Smooth muscle cell (in vitro differentiated cells): Measurements from ENCODE around the gene CNOT6. TPM values are rescaled to one million over a fixed set of nuclear protein-coding genes. Genes with fewer than 3 reads are reported as not detected.

ENCODE experiments used
- DNase-seq: peaks from one replicate; lab custom pipeline; 2025; ENCODE audit not compliant: unreplicated experiment; lab: John Stamatoyannopoulos, UW
- H2AFZ ChIP-seq: fragments of 200-600 bp; sonication (generic); 2 replicates; pipeline ENCODE4 v1.6.0; 2016; ENCODE audit warnings: antibody characterized with exemption, low read depth, mild to moderate bottlenecking
- H3F3A ChIP-seq: fragments of 200-600 bp; sonication (generic); 2 replicates; pipeline ENCODE4 v1.6.0; 2017; ENCODE audit warnings: antibody characterized with exemption, low read depth
- H3K27ac ChIP-seq: fragments of 200-600 bp; sonication (generic); 2 replicates; pipeline ENCODE4 v1.5.1; 2016; ENCODE audit warnings: low read depth, mild to moderate bottlenecking
- H3K27me3 ChIP-seq: fragments of 200-600 bp; sonication (generic); 2 replicates; pipeline ENCODE4 v1.6.1; 2016; ENCODE audit warnings: low read depth, mild to moderate bottlenecking
- H3K36me3 ChIP-seq: fragments of 200-600 bp; sonication (generic); 2 replicates; pipeline ENCODE4 v1.5.1; 2016; ENCODE audit warnings: low read depth
- H3K4me1 ChIP-seq: fragments of 200-600 bp; sonication (generic); 2 replicates; pipeline ENCODE4 v1.5.1; 2016; ENCODE audit warnings: low read depth
- H3K4me2 ChIP-seq: fragments of 200-600 bp; sonication (generic); 2 replicates; pipeline ENCODE4 v1.6.0; 2016; ENCODE audit warnings: mild to moderate bottlenecking
- H3K4me3 ChIP-seq: fragments of 200-600 bp; sonication (generic); 2 replicates; pipeline ENCODE4 v1.5.1; 2016; ENCODE audit warnings: mild to moderate bottlenecking
- H3K79me2 ChIP-seq: fragments of 200-600 bp; sonication (generic); 2 replicates; pipeline ENCODE4 v1.6.0; 2016; ENCODE audit warnings: low read depth, mild to moderate bottlenecking
- H3K9ac ChIP-seq: fragments of 200-600 bp; sonication (generic); 2 replicates; pipeline ENCODE4 v1.6.0; 2016; ENCODE audit warnings: low read depth
- H3K9me3 ChIP-seq: fragments of 200-600 bp; sonication (generic); replicated peaks from 2 replicates; pipeline ENCODE4 v1.5.1; 2016; ENCODE audit warnings: low read depth
- H4K20me1 ChIP-seq: fragments of 200-600 bp; sonication (generic); 2 replicates; pipeline ENCODE4 v1.6.0; 2016; ENCODE audit warnings: low read depth
- CTCF ChIP-seq: fragments of 200-600 bp; sonication (generic); IDR thresholded peaks from 2 replicates; pipeline ENCODE4 v1.5.1; 2017; ENCODE audit warnings: borderline replicate concordance, mild to moderate bottlenecking, antibody characterized with exemption; ENCODE audit not compliant: insufficient read depth, poor library complexity, severe bottlenecking
- WGBS: methylation state at CpG from one replicate; pipeline ENCODE4 v1.1.7; 2016; ENCODE audit warnings: low lambda C conversion rate; 5-methylcytosine and 5-hydroxymethylcytosine counted together
- polyA plus RNA-seq: library from polyadenylated mRNA; unstranded; fragments of >200 nt; fragmentation: Nextera tagmentation; extraction: Ambion mirVana; gene quantifications from 2 replicates; pipeline ENCODE4 v1.2.1, GENCODE V29; 2016
- total RNA-seq: library from RNA; depleted of rRNA; stranded (reverse); fragments of >200 nt; gene quantifications from 2 replicates; pipeline ENCODE4 v1.2.3, GENCODE V29; 2014

Gene CNOT6
- total and polyA plus RNA-seq, 2 experiments from 2014 or later: 6.2 to 19.7 TPM

DNA sequence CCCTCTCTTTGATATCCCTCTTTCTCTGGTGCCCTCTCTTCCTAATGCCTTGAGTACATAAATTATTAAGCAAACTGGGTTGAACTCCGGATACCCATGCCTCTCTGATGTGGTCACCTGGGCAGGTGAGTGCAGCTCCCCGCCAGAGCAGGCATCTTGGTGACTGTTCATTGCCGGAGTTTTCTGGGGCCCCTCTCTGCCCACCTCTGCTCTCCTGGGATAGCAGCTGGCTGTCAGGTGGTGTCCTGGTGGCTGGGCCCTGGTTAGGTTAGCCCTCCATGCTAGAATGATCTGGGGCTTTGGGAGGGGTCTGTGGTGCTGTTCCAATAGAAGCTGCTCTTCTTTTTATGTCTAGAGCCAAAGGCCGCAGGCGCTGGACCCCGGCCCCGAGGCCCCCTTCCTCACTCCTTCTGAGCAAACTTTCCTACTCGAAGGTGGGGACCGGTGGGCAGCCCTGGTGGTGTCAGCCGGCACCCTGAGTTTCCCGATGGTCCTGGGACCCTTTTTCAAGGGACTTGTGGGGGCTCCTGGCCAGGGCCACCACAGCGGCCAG lies 102.0 kb downstream of the CNOT6 start:
- Histone ChIP-seq H3K4me3 (no peak overlapping the region), H3F3A (no peaks in the 10 kb centered on the region), H3K36me3 (no peaks in the 10 kb centered on the region), H4K20me1 (no peaks in the 10 kb centered on the region), H2AFZ (no peak overlapping the region), H3K27me3 (peaks cover 24% of the 10 kb centered on the region), H3K4me1 (no peaks in the 10 kb centered on the region), H3K4me2 (no peak overlapping the region), H3K9me3 (no peaks in the 10 kb centered on the region), H3K79me2 (no peaks in the 10 kb centered on the region), H3K27ac (no peak overlapping the region), H3K9ac (no peak overlapping the region)
- no peak for TF ChIP-seq CTCF
- no peak for DNase-seq
- 95% methylated on average over 12 of the region's 12 CpGs for WGBS

DNA sequence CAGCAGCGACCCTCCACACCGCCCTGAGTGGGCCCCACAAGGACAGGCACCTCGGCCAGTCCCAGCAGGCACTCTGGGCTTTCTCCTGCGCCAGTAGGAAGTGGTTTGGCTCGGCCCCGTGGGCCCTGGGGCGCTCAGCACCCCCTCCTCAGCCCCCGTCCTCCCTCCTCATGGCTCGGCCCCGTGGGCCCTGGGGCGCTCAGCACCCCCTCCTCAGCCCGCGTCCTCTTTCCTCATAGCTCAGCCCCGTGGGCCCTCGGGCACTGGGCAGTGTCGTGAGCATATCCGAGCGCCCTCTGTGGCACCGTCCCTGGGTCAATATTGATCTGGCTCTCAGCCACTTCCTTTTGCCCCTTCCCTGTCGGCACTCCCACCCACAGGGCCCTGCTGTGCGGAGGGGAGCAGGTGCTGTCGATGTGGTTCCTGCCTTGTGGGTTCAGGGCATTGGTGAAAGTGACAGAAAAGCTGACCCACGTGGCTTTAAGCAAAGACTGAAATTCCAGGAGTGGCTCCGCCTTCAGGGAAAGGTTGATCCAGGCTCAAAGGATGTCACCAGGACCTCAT lies 102.6 kb downstream of the CNOT6 start:
- no peak overlapping the region for H2AFZ ChIP-seq

DNA sequence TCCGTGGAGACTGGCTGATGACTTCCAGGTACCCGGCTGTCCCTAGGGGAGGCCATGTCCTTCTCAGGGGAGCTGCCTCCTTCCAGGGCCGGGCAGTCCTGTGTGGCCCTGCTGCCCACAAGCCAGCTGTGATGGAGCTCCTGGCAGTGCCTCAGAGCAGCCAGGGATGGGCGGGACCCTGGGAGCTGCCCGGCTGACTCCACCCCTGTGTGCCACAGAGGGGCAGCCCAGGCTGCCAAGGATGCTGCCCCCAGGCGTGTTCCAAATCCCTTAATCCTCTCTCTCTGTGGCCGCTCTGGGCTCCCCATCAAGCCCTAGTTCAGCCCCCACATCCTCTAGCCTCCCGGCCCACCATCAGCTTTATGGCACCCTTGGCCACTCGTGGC lies 104.1 kb downstream of the CNOT6 start:
- 89% methylated on average over 9 of the region's 9 CpGs for WGBS

More for the DNA sequence above, 102.6 kb downstream of the CNOT6 start:
- Histone ChIP-seq H3K79me2 (no peaks in the 10 kb centered on the region), H4K20me1 (no peaks in the 10 kb centered on the region), H3F3A (no peaks in the 10 kb centered on the region), H3K4me1 (no peaks in the 10 kb centered on the region), H3K27ac (no peak overlapping the region), H3K36me3 (no peaks in the 10 kb centered on the region), H3K27me3 (peaks cover 19% of the 10 kb centered on the region), H3K9ac (no peak overlapping the region), H3K4me3 (no peak overlapping the region), H3K4me2 (no peak overlapping the region), H3K9me3 (no peaks in the 10 kb centered on the region)
- no peak for DNase-seq
- WGBS: 93% methylated on average over 24 of the region's 24 CpGs
- TF ChIP-seq CTCF: no peak

More for the DNA sequence above, 104.1 kb downstream of the CNOT6 start:
- Histone ChIP-seq H3K4me1 (no peaks in the 10 kb centered on the region), H3F3A (no peaks in the 10 kb centered on the region), H3K36me3 (no peaks in the 10 kb centered on the region), H3K79me2 (no peaks in the 10 kb centered on the region), H4K20me1 (no peaks in the 10 kb centered on the region), H3K4me3 (no peak overlapping the region), H3K27me3 (peaks cover 3% of the 10 kb centered on the region), H3K9ac (no peak overlapping the region), H3K9me3 (no peaks in the 10 kb centered on the region), H2AFZ (no peak overlapping the region), H3K4me2 (no peak overlapping the region), H3K27ac (no peak overlapping the region)
- no peak for DNase-seq
- TF ChIP-seq CTCF: no peak
